NCI-H524 (cell line): ENCODE measurements around the gene DHRS13.

Source experiments
- DNase-seq, 2 experiments: peaks; one replicate each; lab custom pipeline; 2025; lab: John Stamatoyannopoulos, UW

Gene DHRS13

DNA sequence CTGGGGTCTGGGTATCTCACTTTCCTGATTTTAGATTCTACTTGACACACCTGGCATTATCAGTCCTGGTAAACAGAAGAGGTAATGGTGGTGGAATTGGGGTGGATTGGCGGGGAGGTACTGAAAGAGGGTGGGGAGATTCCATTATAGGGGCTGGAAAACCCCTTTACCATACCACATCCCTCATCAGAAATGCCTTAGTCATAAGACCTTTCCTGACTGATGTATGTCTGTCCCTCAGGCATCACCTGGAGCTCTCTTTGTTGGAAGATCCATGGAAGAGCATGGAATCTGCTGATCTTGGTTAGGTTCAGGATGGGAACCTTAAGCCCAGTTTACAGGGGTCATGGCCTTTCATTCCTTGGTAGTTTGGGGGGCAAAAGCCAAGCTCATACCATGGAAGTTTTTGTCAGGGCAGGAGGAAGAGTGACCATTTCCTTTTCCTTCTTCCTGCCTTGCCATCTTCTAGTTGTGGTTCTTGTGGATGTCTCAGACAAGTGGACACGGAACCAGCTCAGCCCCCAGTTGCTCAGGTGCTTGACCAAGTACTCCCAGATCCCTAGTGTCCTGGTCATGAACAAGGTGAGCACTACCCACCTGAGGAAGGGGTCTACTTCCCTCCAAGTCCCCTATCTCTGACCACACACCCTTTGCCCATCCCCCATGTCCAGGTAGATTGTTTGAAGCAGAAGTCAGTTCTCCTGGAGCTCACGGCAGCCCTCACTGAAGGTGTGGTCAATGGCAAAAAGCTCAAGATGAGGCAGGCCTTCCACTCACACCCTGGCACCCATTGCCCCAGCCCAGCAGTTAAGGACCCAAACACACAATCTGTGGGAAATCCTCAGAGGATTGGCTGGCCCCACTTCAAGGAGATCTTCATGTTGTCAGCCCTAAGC, 44.7 kb downstream of the DHRS13 start:
- no peak for DNase-seq

DNA sequence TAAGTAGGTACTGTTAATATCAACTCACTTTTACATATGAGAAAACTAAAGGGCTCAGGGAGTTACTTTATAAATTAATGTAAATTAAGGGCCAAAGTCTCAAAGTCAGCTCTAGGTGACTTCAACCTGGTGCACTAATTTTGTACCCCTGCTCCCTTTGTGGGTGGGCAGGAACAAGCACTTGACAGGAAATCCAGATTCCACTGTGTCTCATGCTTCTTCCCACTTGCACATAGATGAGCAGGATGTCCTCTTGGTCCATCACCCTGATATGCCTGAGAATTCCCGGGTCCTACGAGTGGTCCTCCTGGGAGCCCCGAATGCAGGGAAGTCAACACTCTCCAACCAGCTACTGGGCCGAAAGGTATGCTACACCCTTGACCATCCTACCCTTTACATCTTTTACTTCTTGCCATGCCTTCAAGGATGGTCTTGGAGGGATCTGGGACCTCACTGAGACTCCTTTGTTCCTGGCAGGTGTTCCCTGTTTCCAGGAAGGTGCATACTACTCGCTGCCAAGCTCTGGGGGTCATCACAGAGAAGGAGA, 46.8 kb downstream of the DHRS13 start:
- no peak for DNase-seq

DNA sequence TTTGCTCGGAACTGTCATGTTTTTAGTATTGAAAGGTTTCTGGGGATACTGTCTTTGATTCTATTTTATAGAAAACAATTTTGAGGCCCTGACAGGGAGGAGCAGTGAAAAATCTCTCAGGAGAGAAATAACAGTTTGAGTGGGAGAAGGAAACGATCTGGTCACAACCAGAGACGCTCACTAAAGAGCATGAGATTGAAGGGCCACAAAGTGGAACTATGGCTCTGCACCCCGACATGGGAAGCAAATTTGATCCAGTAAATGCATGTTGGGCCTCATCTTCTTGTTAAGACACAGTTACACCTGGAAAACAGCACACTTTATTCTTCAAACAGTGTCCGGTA, 47.6 kb downstream of the DHRS13 start:
- no peak for DNase-seq

DNA sequence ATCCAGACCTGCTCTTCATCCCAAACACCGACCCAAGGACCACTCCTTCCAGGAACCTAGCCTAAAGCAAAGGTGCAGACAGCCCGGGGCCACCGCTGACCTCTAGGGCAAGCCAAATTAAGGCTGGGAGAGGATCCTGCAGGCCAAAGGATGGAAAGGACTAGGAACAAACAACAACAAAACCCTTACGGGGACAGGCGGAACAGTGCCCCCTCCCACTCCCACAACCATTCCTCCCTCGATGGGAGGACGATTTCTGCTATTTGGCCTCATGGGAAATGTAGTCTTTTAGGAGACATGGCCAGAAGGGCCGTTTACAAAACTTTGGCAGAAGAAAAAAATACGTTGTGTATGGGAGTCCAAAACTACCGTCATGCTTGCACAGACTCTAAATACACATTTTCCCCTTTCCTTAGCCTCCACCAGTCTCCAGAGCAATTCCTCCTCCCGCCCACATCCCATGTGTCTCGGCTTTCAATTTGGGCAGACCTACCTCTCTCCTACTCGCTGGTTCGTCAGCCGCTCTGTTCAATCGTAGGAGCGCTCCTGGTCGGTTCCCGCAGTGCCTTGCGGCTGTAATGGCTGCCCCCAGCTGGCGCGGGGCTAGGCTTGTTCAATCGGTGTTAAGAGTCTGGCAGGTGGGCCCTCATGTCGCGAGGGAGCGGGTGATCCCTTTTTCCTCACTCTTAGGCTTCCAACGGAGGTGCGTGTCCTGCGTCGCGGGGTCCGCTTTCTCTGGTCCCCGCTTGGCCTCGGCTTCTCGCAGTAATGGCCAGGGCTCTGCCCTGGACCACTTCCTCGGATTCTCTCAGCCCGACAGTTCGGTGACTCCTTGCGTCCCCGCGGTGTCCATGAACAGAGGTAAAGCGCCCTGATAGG, 48.2 kb downstream of the DHRS13 start, which contains the start of gene ERAL1:
ERAL1 (plus strand) TSS at position 560 of the 879 bp plus-strand sequence; CDS start at position 579, 19 bp downstream.
- peak; percentile 92 to 94 for DNase-seq

DNA sequence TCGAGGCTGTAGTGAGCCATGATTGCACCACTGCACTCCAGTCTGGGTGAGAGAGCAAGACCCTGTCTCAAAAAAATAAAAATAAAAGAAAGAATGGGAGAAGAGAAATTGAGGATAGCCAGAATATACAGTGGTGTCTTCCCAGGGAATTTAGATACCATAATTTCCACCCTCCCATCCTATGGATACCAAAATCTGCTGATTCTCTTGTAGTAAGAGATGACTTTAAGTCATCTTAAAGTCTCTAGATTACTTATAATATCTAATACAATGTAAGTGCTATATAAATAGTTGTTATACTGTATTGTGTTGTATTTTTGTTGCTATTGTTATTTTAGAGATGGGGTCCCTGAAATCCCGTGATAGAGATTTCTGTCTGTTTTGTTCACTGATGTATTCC, 49.6 kb downstream of the DHRS13 start:
- no peak for DNase-seq

DNA sequence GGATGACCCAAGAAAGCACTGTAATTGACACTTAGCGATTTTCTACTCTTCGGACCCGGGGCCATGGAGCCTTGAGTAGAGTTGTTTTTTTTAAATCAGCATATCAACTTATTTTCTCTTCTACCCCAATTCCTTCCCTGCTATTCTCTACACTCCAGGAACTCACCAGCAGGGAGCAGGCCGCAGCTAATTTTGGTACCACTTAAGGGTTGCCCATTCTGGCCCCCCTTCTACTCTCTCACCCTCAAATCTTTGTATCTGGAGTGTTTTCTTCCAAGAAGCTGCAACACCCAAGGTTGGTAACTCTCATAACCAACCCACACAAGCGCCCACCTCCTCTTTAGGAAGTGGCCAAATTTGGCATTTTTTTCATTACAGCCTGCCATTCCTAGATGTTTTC, 53.6 kb downstream of the DHRS13 start:
- DNase-seq: peak in 1 of 2 experiments; percentile 51

DNA sequence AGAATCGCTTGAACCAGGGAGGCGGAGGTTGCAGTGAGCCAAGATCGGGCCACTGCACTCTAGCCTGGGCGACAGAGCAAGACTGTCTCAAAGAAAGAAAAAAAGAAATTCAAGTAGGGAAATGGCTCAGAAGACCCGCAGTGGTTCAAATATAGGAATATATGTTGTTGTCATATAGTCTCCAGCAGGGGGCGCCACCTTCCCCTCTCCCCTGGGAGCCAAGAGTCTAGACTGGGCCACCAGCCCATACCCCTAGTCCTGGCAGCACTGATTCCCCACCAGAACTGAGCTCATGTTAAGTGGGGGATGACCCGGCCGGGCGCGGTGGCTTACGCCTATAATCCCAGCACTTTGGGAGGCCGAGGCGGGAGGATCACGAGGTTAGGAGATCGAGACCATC, 54.2 kb downstream of the DHRS13 start:
- DNase-seq: peak; percentile 26 to 38
